NCI-H460 (cell line): ENCODE results near the gene HES2. TPM values are rescaled to one million over a fixed set of nuclear protein-coding genes. Genes with fewer than 3 reads are reported as not detected.
"Not testable (repeated sequence)": the region's sequence is repeated elsewhere in the genome, so short reads cannot be mapped to it uniquely, and the experiment has no call there.

Experiments used
- DNase-seq: peaks from one replicate; pipeline ENCODE4 v3.0.0-alpha.2; 2016; ENCODE audit warnings: low read depth; ENCODE audit errors: extremely low read depth
- total RNA-seq: library from RNA; depleted of rRNA; stranded (reverse); fragments of >200 nt; shearing (Covaris generic); gene quantifications from 2 replicates; pipeline ENCODE4 v1.2.3, GENCODE V29; 2014

The HES2 gene
- total RNA-seq, 1 experiment from 2014 or later: 0.57 TPM

DNA sequence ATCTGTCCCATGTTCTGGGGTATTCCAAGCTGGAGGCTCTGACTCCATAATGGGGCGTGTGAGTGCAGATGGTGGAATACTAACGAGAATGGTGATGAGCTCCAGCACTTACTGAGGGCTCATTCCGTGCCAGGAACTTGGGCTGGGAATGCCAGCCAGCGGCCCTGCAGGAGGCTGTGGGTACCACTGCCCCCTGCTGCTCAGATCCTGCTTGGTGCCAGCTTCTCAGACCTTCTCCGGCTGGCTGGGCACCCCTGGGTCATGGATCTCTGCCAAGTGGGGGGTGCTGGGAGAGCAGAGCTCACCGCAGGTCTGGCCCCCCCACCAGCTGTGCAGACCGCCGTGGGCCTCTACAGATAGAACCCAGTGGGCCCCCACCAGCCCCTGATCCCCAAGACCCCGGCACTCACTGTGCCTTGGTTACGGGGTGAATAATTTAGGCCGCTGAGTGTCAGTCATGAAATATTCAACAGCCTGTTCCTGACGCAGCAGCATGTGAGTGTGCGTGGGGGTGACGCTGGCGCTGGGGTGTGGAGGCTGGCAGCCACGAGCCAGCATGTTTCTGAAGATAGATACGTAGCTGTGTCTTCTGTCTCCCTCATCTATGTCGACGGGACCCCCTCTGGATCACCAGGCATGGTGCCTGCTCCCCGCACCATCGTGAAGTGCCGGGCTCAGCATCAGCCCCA, 17.4 kb upstream of the HES2 start:
- not testable (repeated sequence) for DNase-seq

DNA sequence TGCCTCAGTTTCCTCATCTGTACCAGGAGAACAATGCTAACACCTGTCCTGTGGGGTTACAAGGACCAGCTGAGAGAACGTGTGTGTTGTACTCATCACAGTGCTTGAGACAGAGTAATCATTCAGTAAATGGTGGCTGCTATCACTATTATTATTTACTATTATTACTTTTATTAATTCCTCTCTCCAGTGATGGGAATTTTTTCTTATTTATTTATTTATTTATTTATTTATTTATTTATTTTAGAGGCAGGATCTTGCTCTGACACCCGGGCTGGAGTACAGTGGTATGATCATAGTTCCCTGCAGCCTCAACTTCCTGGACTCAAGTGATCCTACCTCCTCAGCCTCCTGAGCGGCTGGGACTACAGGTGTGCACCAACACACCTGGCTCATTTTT, 16.6 kb upstream of the HES2 start:
- DNase-seq: not testable (repeated sequence)

DNA sequence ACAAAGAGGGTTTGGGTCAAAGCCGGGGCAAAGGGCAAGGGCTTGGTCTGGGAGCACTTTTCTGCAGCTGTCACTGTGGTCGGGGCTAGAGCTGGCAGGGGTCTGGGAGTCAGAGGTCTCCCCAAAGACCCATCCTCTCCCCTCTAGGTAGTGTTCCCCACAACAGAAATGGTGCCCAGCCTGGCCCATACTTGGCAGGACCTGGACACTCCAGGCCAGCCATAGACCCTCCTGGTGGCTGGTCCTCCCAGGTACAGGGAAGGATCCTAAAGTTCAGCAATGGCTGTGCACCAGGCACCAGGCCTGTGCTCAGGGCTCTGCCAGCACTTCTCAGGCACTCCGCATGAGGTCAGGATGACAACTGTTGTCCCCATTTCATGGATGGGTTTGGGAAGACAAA, 15.8 kb upstream of the HES2 start:
- DNase-seq: no peak

DNA sequence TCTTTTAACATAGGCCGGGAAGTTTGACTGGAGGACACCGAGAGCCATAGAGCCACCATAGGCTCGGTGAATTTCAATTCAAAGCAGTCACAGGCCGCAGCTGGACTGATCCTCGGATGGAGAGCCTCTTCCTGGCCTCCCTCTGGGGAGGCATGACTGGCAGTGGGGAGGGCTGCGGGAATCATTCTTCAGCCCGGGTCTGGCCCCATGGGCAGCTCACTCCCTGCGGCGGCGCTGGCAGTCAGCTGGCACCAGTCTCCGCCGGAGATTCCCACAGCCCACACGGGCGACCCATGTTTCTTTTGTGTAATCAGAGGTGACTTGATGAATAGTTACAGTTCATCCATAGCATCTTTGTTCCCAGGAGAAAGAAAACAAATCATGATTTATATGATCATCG, 15.4 kb upstream of the HES2 start:
- no peak for DNase-seq

DNA sequence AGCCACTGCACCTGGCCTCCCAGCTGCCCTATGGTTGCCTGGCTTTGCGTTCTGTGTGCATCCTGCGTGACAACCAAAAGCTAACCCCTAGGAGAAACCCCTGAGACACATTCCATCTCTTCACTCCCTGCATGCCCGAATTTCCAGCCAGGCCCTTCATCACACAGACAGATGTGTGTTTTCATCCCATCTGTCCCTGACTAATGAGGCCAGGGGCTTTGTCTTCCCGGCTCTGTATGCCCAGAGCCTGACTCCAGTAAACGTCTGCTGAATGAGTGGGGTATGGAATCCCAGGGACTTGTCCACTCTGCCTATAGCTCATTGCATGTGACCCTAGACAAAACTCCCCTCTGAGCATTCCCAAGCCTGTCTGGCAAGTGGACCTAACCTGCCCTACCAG, 14.5 kb upstream of the HES2 start:
- DNase-seq: no peak

DNA sequence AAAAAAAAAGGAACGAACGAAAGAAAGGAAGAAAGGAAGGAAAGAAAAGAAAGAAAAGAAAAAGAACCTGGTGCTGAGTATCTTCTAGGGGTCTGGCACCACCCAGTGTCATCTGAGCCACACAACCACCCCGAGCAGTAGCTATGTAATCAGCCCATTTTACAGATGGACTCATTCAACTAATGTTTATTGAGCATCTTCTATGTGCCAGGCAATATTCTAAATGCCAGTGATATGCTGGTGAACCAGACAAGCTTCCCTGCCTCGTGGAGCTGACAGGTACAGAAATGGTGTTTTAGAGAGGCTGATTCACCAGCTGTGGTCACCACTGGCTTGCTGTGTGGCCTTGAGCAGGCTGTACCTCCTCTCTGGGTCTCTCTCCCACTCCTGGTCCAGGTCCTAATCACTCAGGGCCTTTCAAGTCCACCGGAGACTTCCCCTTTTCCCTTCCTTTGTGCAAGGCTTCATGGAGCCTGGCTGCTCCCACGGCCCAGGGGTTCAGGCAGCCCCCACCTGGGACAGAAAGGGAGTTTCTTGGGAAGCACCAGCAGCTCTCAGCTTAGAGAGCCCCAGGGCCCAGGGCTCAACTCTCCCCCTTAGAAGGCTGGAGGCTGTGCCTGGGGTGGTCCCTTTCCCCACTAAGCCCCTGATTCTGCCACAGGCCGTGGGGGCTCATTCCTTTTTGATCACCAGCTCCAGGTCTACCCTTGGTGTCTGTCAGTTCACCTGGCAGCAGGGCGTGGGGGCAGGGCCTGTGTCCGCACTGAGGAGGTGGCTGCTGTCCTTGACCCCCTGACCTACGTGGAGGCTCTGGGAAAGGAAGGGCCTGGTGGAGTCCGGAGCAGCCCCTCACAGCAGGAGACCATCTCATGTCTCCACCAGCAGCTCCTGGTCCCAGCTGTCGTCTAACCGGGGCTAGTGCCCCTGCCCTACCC, 12.2 kb upstream of the HES2 start:
- DNase-seq: not testable (repeated sequence)

DNA sequence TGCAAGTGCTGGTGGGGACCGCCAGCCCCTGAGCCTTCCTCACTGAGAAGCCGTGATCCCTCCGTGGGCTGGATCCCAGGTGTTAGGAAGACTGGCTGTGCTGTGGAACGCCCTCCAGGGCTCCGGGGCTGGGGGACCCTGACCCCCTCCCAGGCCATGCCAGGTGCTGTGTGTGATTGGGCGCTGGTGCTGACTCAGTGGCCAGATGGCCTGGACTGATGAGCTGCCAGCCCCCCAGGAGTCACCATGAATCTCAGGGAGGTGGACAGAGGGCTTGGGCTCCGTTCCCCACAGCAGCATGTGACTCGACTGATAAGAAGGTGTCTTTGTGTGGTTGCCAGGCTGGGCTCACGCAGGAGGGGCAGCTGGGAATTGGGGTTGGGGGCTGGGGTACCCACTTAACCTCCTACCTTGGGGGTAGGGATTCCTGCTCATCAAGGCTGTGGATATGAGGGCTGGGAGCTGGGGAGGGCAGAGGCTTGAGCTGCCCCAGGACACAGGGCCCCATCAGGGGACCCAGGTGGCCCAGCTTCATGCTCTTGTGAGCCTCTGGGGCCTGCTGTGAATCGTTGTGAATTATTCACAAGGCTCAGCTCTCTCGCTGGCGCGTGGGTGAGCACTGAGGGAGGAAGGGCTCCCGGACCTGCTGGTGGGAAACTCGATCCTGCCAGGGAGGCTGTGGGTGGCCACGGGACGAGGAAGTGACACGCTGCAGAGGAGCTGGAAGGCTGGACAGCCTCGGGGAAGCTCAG, 10.1 kb upstream of the HES2 start:
- DNase-seq: not testable (repeated sequence)

DNA sequence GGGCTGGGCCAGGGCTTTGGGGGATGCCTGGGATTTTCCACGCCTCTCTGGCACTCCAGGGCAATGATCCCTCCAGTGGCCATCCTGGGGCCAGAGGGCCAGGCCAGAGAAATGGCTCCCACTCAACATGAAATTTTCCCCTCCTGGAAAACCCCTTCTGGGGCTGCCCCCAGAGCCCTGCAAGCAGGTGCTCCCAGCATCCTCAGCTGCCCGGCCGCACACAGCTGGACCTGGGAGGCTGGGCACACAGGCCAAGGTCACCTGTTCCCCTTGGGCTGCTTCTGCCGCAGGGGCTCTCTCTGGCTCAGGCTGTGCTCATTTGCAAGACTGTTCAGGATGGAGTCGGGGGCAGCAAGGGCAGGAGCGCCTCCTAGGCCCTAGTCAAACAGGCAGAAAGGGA, 8.7 kb upstream of the HES2 start:
- not testable (repeated sequence) for DNase-seq

DNA sequence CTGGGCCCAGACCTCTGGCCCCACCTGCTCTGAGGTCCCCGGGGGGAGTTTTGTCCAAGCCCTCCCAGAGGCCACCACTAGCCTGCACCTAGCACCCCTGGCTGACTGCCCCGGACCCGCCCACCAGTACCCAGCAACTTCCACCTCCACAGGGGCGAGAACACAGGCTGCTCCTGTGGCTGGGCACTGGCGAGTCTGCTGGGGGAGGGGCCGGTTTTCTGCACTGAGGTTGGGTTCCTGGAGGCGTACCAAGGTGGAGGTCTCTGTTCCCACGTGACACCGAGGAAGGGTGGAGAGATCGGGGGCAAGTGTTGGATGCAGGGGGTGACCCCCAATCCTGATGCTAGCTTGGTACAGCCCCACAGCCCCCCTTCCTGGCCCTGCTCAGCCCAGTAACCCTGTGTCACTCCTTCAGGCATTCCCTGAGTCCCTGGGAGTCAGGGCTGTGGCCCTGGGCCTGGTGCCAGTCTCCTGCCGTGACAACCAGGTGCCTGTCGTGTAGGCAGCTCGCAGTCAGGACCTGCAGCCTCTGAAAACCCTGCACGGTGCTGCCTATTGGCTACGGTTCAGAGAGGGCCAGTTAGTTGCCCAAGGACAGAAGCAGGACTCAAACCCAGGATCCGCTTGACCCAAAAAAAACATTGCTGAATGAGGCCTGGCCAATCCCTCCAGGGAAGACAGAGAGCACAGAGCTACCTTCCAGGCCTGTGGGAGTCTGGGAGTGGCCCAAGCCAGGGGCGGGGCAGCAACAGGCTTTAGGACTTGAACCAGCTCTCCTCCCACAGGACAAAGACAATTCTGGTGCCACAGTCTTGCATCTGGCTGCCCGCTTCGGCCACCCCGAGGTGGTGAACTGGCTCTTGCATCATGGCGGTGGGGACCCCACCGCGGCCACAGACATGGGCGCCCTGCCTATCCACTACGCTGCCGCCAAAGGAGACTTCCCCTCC, 8.0 kb upstream of the HES2 start:
- no peak for DNase-seq

DNA sequence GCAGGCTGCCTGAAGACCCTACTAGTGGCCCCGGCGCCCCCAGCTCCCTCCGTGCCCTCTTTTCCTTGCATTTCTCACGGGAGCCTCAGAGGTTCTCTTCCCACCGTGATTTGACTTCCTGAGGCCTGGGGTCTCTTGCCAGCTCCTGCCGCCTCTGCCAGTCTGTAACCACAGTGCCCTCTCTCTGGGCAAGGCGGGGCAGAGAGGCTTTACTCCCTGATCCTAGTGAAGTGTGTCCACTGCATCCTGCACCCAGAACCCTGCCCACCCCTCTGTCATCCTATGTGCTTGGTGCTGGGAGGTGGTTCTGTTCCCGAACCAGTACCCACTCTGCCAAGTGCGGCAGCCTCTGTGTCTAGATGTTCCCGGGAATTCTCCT, 7.2 kb upstream of the HES2 start:
- DNase-seq: no peak

DNA sequence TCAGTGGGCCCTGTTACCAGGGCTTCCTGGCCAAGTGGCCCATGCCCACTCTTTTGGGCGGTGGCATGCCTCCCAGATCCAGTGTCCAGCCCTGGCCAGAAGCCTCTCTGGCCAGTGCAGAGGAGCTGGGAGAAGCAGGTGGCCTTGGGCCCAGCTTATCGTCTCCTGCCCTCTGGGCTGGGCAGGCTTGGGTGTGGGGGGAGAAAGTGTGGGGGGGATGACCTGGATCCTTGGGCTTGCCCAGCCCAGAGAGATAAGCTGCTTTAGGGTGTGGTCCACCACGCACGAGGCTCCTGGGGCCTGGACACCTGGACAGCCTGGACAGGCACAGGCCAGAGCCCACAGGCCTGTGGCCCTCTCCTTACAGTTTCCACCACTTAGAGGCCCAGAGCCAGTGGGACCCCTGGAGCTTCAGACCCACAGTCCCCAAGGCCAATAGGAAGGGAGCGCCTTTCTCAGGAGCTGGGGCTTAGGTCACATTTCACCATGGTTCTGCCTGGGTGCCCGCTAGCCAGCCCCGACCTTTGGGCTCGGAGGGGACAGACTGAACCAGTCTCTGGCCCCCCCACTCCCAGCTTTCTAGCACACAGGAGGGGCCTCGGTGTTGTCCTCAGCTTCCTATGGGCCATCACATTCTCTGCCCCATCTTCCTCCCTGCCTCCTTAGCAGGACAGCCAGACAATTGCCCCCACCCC, 6.7 kb upstream of the HES2 start:
- no peak for DNase-seq

DNA sequence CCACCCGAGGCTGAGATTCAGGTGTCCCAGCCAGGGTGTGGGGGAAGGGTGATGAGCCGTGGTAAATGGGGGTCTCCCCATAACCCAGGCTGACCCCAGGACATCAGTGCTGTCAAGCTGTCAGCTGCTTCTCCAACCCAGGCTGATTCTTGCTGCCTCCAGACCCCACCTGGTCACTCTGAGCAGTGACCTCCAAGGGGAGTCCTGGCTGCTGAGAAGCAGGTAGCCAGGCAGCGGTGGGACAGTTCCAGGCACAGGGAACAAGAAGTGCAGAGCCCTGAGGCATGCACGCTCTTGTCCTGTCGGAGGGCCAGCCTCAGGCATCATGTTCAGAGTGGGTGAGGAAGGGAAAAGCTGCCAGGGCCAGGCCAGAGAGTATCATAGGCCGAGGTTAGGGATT, 5.9 kb upstream of the HES2 start:
- no peak for DNase-seq

DNA sequence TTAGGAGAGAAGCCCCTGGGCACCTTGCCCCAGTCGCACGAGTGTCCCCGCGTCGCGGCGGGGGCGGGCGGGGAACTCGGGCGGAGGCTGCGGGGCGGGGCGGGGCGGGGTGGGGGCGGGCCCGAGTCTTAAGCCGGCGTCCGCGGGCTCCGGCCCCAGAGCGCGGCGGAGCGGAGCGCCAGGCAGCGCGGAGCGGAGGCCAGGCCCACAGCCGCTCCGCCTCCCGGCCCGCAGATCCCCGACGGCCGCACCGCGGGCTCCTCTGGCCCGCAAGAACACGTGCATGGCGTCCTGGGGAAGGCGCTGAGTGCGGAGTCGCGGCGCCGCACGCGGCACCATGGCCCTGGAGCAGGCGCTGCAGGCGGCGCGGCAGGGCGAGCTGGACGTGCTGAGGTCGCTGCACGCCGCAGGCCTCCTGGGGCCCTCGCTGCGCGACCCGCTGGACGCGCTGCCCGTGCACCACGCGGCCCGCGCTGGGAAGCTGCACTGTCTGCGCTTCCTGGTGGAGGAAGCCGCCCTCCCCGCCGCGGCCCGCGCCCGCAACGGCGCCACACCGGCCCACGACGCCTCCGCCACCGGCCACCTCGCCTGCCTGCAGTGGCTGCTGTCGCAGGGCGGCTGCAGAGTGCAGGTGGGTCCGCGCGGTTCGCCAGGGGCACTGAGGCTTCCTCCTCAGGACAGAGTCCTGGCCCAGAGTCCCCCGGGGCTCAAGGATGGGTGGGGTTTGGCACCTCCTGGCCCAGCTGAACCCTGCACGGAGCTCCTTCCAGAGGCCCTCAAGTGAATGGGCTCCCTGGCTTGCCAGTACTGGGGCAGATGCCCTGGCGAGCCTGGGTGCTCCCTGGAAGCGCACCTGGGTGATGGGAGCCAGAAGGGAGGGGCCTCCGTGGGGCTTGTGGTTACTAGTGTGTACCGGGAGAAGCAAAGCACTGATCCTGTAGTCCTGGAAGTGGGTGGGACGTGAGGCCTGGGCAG, 5.2 kb upstream of the HES2 start, which contains the start of gene ESPN:
ESPN (plus strand) TSS at position 158 of the 975 bp plus-strand sequence; CDS start at position 338, 180 bp downstream.
- DNase-seq: no peak

DNA sequence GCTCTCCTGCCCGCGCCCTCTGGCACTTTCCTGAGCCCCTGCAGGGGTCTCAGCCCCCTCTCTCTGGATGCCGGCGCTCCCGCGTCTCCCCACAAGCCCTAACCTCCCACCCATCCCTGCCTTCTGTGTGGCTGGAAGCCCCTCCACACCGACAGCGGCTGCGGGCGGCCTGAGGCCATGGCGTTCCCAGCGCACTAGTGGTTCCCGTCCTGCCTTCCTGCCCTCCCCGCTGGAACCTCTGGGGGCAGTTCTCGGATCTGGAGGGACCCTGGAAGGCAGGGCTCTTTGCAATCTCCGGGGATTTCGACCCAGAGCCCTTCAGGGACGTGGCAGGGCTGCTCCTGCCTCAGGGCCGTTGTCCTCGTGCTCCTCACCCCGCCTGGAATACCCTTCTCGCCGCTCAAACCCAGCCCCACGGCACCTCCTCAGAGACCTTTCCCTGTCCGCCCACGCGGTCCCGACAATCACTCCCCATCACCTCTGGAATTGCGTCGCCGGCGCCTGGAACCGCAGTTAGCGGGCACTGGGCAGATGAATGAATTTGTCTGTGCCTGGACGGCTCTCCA, 4.4 kb upstream of the HES2 start:
- DNase-seq: no peak

DNA sequence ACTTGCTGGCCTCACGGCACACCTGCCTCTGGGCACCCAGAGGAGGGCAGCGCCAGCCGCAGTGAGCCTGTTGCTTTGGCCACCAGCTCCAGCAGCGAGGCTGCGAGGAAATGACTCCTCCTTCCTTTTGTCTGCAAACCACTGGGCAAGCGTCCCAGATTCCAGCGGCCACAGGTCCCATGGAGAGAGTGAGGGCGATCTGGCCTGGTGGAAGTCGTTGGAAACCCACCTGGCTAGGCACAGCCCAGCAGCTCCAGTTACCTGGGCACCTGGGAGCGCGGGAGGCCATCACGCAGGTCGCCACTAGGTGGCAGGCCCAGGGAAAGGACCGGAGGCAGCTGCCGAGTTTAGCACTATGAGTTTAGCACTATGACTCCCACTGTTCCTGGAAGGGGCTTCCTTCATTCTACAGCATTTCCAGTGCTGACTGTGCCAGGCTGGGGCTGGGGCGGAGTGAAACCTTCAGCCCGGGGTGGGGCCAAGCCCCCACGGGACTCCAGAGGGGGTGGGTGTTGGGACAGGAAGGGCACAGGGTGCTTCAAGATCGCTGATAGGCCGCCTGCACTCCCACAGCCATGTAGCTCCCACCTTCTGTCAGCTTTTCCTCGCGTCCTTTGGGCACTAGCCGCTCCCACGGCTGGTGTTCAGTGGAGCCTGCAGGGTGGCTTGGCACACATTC, 3.7 kb upstream of the HES2 start:
- no peak for DNase-seq

DNA sequence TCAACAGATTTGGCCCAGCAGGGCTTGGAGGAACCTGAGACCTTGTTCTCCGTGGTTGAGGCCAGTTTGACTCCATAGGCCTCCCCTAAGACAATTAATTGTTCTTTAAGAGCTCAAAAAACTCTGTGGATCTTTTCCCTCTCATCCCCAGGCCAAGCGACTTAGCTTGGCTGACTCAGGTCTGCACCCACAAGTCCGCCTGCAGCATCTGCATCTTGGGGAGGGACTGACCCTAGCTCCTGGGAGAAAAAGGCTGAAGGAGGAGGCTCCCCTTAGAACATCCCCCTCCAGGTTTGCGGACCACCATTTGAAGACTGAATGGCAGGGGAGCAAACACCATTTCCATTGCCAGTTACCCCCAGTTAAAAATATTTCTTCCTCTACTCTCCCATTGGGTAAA, 1.5 kb upstream of the HES2 start:
- DNase-seq: no peak

DNA sequence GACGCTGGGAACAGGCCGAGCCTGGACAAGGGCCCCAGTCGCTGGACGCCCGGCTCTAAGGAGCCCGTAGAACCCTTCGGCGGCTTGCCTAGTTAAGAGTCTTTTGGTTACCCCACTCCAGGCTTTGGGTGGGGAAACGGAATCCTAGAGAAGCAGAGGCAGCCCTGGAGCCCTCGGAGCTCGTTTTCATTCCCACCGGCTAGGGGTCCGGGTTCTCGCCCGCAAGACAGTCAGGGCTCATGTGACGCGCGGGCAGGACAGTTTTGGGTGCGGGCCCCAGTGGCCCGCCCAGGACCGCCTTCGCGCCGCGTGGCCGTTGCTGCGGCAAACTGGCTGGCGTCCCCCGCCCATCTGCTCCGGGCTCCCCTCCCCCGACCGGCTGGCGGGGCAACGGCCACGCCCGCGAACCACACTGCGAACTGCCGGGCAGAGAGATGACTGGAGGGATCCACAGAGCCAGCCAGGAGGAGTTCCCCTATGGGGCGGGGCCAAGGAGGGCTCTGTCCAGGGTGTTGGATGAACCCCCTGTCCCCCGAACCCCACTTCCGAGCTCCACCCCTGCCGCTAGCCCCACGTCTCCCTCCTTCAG, 829 bp upstream of the HES2 start:
- no peak for DNase-seq
